ENCODE data around the gene TCHHL1.

GRCh38 chr1:152036267-152037216 is 52.3 kb downstream of the TCHHL1 start, which contains the start of gene S100A11:
- no peak for TF ChIP-seq RFX5 (IDR thresholded peaks at IDR 0.05; ENCODE audit: low read depth, low read length)
- TF ChIP-seq, protein P1, sequence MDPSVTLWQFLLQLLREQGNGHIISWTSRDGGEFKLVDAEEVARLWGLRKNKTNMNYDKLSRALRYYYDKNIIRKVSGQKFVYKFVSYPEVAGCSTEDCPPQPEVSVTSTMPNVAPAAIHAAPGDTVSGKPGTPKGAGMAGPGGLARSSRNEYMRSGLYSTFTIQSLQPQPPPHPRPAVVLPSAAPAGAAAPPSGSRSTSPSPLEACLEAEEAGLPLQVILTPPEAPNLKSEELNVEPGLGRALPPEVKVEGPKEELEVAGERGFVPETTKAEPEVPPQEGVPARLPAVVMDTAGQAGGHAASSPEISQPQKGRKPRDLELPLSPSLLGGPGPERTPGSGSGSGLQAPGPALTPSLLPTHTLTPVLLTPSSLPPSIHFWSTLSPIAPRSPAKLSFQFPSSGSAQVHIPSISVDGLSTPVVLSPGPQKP (IDR thresholded peaks at IDR 0.05; ENCODE audit: borderline replicate concordance, low read depth, low read length): no peak
